ENCODE data around the gene MBOAT1. TPM values are rescaled to one million over a fixed set of nuclear protein-coding genes. Genes with fewer than 3 reads are reported as not detected.
"Not testable (repeated sequence)": the region's sequence is repeated elsewhere in the genome, so short reads cannot be mapped to it uniquely, and the experiment has no call there.

The MBOAT1 gene
- total RNA-seq, 2 experiments from 2014 or later, result 14.1 to 14.8 TPM

DNA sequence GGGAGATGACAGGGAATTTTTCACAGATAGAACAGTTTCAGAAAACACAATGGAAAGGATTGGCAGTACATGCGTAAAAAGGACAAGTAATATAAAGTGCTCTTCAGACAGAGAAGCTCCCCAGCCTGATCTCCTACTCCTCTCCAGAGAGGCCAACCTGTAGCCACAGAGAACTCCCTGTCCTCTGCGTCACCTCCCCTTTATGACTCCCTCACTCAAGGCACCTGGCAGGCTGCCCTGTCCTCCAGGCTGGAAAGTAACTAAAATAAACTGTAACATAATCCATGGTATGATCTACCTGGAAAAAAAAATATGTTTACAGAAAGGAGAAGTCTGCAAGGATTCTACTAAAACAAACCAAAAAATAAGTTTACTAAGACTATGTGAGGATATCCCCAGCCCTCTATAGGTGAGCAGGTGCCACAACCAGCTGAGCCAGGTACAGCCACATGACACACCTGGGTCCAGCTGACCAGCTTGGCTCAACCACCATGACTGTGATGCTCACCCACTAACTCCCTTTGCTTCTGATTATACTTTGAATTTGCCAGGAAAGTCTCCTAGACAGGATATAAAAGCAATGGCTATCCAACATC lies 29.2 kb downstream of the MBOAT1 start:
- ATAC-seq (ENCODE audit: low read depth) (no peak), DNase-seq (no peak)
- H3K36me3 Mint-ChIP-seq, result peaks cover 31% of the 10 kb centered on the region
- peaks cover 1% of the 10 kb centered on the region for H3K27me3 Mint-ChIP-seq
- no peak overlapping the region for H3K4me3 Mint-ChIP-seq
- POLR2A ChIA-PET, result no interaction called here
- H3K9me3 Mint-ChIP-seq, result peaks cover 1% of the 10 kb centered on the region
- no peak overlapping the region for H3K27ac Mint-ChIP-seq
- H3K4me1 Mint-ChIP-seq, result no peaks in the 10 kb centered on the region

DNA sequence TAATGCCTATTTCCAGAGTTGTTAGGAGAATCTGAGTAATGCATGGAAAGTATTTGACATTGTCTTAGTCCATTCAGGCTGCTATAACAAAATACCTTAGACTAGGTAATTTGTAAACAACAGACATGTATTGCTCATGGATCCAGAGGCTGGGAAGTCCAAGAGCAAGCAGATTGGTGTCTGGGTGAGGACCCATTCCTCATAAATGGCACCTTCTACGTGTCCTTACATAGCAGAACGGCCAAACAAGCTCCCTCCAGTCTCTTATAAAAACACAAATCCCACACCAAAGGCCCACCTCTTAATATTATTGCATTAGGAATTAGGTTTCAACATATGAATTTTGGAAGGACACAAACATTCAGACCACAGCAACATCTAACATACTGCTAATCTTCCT lies 30.2 kb downstream of the MBOAT1 start:
- Mint-ChIP-seq H3K9me3 (peaks cover 1% of the 10 kb centered on the region), H3K4me1 (peaks cover 2% of the 10 kb centered on the region), H3K27me3 (peaks cover 1% of the 10 kb centered on the region), H3K36me3 (peaks cover 26% of the 10 kb centered on the region), H3K27ac (no peak overlapping the region), H3K4me3 (no peak overlapping the region)
- POLR2A ChIA-PET, result no interaction called here
- ATAC-seq (ENCODE audit: low read depth) (no peak), DNase-seq (no peak)

DNA sequence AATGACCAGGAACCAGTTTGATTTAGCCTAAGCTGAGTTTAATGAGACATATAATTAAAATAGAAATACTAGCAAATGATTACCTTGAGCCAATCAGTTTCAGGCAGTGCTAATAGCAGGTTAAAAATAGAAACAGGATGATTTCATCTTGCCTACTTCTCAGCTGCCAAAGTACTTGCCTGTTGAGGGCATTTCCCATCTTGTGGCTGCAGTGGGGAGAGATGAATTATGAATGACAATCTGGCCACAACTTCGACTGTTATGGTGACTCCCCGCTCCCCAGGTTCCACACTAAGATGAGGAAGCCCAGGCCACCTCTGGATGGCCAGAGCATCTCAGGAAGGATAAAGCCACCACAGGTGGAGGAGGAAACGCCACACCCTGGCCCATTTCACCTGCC lies 31.3 kb downstream of the MBOAT1 start:
- Mint-ChIP-seq H3K36me3 (peaks cover 18% of the 10 kb centered on the region), H3K4me1 (peaks cover 2% of the 10 kb centered on the region), H3K4me3 (no peak overlapping the region), H3K27me3 (peaks cover 1% of the 10 kb centered on the region), H3K9me3 (peaks cover 1% of the 10 kb centered on the region), H3K27ac (no peak overlapping the region)
- POLR2A ChIA-PET, result no interaction called here
- ATAC-seq (ENCODE audit: low read depth) (no peak), DNase-seq (no peak)

DNA sequence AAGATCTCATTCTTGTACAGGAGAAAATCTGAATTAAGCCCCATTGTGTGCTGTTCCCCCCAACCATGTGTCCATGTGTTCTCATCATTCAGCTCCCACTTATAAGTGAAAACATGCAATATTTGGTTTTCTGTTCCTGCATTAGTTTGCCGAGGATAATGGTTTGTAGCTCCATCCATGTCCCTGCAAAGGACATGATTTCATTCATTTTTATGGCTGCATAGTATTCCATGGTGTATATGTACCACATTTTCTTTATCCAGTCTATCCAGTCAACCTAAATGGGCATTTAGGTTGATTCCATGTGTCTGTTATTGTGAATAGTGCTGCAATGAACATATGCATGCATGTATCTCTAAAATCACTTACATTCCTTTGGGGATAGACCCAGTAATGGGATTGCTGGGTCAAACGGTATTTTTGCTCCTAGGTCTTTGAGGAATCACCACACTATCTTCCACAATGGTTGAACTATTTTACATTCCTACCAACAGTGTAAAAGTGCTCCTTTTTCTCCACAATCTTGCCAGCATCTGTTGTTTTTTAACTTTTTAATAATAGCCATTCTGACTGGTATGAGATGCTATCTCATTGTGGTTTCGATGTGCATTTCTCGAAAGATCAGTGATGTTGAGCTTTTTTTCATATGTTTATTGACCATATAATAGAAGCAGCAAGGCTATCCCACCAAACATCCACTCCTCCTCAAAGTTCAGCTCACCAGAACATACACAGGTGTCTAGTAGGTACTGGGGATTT lies 32.8 kb downstream of the MBOAT1 start:
- H3K9me3 Mint-ChIP-seq; H3K4me1 Mint-ChIP-seq; DNase-seq; H3K27me3 Mint-ChIP-seq; POLR2A ChIA-PET; ATAC-seq (ENCODE audit: low read depth); H3K4me3 Mint-ChIP-seq; H3K27ac Mint-ChIP-seq: not testable (repeated sequence)
- H3K36me3 Mint-ChIP-seq, result peaks cover 12% of the 10 kb centered on the region

DNA sequence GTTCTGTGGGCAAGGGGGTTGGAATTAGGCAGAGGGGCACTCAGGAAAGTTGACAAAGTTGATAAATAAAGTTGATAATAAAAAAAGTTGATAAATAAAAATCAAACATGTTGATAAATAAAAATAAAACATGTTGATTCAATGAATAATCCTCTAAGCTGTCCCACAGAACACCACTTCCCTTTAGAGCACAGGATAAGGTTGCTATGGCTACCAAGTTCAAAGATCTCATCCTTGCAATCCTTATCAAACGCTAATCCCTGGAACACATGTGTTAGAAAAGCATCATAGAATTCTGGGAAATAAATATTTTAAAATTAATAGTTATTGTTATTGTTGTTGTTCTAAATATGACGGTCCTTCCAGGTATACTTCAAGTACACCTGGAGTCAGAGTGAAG lies 33.9 kb downstream of the MBOAT1 start:
- POLR2A ChIA-PET, result no interaction called here
- no peak for DNase-seq
- Mint-ChIP-seq H3K36me3 (peaks cover 12% of the 10 kb centered on the region), H3K9me3 (peaks cover 1% of the 10 kb centered on the region), H3K27ac (no peak overlapping the region), H3K4me3 (no peak overlapping the region), H3K4me1 (peaks cover 14% of the 10 kb centered on the region), H3K27me3 (peaks cover 2% of the 10 kb centered on the region)
- no peak for ATAC-seq (ENCODE audit: low read depth)

DNA sequence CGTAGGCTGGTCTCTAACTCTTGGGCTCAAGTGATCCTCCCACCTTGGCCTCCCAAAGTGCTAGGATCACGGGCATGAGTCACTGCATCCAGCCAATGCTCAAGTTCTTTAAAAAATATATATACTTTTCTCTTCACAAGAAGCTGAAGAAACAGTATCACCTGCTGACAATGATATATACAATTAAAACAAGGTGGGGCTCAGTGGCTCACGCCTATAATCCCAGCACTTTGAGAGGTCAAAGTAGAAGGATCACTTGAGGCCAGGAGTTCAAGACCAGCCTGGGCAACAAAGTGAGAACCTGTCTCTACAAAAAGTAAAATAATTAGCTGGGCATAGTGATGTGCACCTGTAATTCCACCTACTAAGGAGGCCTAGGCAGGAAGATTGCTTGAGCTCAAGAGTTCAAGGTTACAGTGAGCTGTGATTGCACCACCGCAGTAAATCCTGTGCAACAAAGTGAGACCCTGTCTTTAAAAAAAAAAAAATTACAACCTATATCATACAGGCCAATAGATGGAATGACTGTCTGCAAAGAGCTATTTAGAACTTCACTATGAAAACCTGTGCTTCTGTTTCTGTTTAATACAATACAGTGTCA lies 36.4 kb downstream of the MBOAT1 start:
- Mint-ChIP-seq H3K36me3 (peaks cover 10% of the 10 kb centered on the region), H3K27me3 (peaks cover 2% of the 10 kb centered on the region), H3K4me3 (no peak overlapping the region), H3K4me1 (peaks cover 21% of the 10 kb centered on the region), H3K27ac (no peak overlapping the region), H3K9me3 (no peaks in the 10 kb centered on the region)
- no peak for ATAC-seq (ENCODE audit: low read depth)
- no peak for DNase-seq
- POLR2A ChIA-PET, result no interaction called here

DNA sequence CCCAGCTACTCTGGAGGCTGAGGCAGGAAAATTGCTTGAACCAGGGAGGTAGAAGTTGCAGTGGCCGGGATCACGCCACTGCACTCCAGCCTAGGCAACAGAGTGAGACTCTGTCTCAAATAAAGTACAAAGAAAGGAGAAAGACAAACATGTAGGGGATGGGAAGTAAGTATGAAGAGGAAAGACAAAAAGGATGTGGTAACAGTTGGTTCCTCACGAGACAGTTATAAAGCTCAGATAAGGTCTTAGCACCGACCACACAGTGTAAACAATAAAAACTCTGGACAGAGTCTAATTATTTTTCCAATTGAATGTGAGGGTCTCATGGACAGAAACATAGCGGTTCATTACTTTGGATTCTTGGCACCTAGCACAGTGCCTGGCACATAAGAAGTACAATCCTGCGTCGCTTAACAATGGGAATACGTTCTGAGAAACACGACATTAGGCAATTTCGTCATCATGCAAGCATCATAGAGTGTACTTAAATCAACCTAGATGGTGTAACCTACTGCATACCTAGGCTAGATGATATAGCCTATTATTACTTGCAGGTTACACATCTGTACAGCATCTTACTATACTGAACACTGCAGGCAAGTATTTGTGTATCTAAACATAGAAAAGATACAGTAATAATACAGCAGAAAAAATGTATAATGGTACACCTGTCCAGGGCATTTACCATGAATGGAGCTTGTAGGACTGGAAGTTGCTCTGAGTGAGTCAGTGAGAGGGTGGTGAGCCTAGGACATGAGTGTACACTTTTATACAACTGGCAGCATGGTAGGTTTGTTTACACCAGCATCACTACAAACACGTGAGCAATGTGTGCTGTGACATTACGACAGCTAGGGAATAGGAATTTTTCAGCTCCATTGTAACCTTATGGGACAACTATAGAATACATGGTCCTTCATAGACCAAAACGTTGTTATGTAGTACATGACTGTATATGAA lies 38.2 kb downstream of the MBOAT1 start:
- H3K27ac Mint-ChIP-seq, result peak overlapping the region; percentile 78
- no peak for DNase-seq

DNA sequence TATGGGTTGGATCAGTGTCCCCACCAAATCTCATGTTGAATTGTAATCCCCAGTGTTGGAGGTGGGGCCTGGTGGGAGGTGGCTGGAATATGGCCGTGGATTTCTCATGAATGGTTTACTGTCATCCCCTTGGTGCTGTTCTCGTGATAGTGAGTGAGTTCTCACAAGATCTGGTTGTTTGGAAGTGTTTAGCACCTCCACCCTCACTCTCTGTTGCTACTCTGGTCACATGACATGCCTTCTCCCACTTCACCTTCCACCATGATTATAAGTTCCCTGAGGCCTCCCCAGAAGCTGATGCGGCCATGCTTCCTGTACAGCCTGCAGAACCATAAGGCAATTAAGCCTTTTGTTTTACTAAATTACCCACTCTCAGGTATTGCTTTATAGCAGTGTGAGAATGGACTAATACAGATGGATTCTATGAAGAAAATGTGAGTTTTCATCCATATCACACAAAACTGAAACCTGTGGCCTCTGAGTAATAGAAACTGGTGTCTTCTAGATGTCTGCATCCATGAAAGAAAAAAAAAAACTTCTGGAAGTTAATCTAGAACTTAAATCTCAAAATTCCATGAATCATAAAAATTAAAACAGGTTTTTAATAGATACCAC lies 39.3 kb downstream of the MBOAT1 start:
- ATAC-seq (ENCODE audit: low read depth), result no peak
- Mint-ChIP-seq H3K36me3 (peaks cover 7% of the 10 kb centered on the region), H3K9me3 (no peaks in the 10 kb centered on the region), H3K4me1 (peaks cover 24% of the 10 kb centered on the region), H3K27ac (no peak overlapping the region), H3K4me3 (no peak overlapping the region), H3K27me3 (peaks cover 2% of the 10 kb centered on the region)
- POLR2A ChIA-PET, result no interaction called here
- DNase-seq, result no peak

More for the DNA sequence above, 38.2 kb downstream of the MBOAT1 start:
- Mint-ChIP-seq H3K27me3 (peaks cover 2% of the 10 kb centered on the region), H3K4me1 (peaks cover 22% of the 10 kb centered on the region), H3K36me3 (peaks cover 5% of the 10 kb centered on the region), H3K4me3 (peak overlapping the region; percentile 70), H3K9me3 (no peaks in the 10 kb centered on the region)
- ATAC-seq (ENCODE audit: low read depth), result peak; percentile 82
- POLR2A ChIA-PET, result interaction anchor here (0.6 kb wide), 1 partner anchor 1552 kb away, joined by 3 read pairs; no protein-coding TSS in a partner anchor

DNA sequence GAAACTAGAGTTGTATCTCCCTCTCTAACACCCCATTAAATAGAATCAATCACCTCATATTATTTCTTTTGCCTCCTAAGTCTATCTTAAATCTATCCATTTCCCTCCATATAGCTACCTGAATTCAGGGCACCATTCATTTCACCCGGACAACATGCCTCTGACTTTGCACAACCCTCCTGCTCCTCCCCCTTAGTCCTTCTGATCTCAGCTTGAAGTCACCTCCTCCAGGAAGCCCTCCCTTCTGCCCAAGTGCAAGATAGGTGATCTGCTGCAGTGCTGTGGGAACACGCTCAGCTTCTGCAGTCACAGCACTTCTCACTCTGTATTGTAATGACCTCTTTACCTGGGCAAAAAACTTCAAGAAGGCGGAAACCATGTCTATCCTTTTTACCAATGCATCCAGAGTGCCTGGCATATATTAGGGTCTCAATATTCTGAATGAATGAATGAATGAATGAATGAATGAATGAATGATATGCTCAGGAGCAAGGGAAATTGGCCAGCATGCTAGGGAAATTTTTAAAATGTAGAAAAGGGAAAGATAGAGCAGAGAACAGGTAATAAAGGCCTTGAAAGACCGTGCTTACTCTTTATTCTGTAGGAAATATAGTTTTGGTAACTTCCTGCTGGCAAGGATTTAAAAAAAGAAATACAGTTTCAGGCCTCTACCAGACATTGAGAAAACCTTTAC lies 41.7 kb downstream of the MBOAT1 start:
- Mint-ChIP-seq H3K36me3 (peaks cover 19% of the 10 kb centered on the region), H3K4me3 (no peak overlapping the region), H3K9me3 (peaks cover 2% of the 10 kb centered on the region), H3K27ac (no peak overlapping the region), H3K4me1 (peaks cover 22% of the 10 kb centered on the region), H3K27me3 (peaks cover 2% of the 10 kb centered on the region)
- no peak for DNase-seq
- POLR2A ChIA-PET, result no interaction called here
- no peak for ATAC-seq (ENCODE audit: low read depth)

DNA sequence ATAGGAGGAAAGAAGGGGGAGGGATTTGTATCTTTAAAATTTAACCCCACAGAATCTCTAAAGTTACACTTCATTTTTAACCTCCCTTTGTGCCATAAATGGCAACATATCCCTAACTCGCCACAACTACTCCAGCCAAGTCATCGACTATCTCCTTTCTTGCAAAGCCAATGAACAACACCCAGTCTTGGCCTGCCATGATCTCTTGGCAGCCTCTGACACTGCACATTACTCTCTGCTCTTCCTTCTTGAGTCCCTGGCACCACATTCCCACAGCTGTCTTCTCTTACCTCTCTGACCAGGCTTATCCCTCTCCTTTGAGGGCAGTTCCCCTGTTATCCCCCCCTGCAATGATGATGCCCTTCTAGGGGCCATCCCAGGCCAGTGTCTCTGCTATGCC lies 42.5 kb downstream of the MBOAT1 start:
- Mint-ChIP-seq H3K4me1 (peaks cover 22% of the 10 kb centered on the region), H3K36me3 (peaks cover 19% of the 10 kb centered on the region), H3K27me3 (no peaks in the 10 kb centered on the region), H3K27ac (no peak overlapping the region), H3K4me3 (no peak overlapping the region), H3K9me3 (peaks cover 2% of the 10 kb centered on the region)
- POLR2A ChIA-PET, result no interaction called here
- no peak for ATAC-seq (ENCODE audit: low read depth)
- DNase-seq, result no peak

DNA sequence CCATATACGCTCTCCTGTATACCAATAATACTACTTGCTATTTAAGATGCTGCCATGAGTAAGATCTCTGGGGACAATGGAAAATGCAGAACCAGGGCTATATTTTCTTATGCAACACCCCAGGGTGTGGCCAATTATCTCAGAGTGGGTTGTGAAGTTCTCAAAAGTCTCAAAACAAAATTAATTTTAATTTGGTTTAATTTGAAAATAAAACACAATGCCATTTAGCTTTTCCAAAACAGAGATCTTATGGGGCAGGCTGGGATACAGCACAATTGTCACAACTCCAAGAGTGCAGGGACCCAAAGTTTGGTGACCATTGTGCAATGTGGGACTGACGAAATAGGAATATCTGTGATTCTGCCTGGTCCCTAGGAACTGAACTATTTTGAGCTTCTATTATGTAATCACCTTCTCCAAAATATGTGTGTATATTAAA lies 43.1 kb downstream of the MBOAT1 start:
- Mint-ChIP-seq H3K9me3 (peaks cover 2% of the 10 kb centered on the region), H3K27me3 (no peaks in the 10 kb centered on the region), H3K4me1 (peaks cover 19% of the 10 kb centered on the region), H3K27ac (no peak overlapping the region), H3K4me3 (no peak overlapping the region), H3K36me3 (peaks cover 19% of the 10 kb centered on the region)
- DNase-seq (no peak), ATAC-seq (ENCODE audit: low read depth) (no peak)
- POLR2A ChIA-PET, result no interaction called here

DNA sequence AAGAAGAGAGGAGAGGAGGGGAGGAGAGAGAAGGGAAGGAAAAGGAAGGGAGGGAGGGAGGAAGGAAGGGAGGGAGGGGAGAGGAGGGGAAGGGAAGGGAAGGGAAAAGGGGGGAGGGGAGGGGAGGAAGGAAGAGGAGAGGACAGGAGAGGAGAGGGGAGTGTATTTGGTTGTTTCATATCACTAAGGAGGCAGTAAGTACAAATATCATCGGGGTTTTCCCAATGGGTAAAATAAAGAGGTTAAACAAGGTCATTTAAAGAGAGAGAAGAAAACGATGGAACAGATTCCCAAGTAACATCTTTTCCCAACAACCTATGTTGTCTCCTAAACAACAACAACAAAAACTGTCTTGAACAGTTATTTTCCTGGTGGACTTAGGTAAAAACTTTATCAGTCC lies 43.6 kb downstream of the MBOAT1 start:
- peaks cover 14% of the 10 kb centered on the region for H3K4me1 Mint-ChIP-seq
- H3K27ac Mint-ChIP-seq, result peak overlapping the region; percentile 72
- POLR2A ChIA-PET, result no interaction called here
- no peak overlapping the region for H3K4me3 Mint-ChIP-seq
- H3K36me3 Mint-ChIP-seq, result peaks cover 19% of the 10 kb centered on the region
- peaks cover 2% of the 10 kb centered on the region for H3K9me3 Mint-ChIP-seq
- no peaks in the 10 kb centered on the region for H3K27me3 Mint-ChIP-seq
- no peak for ATAC-seq (ENCODE audit: low read depth)
- DNase-seq, result no peak

Measured in activated naive CD8-positive, alpha-beta T cell treated with anti-CD3 and anti-CD28 coated beads, Interleukin-2, amount 10 ng/mL, durations not matched to agents 7 days and 5 days (primary cell).